GM19351 (cell line): ENCODE data around the gene SHROOM1.

Source experiments
- ATAC-seq: cut with Tn5 transposase; IDR thresholded peaks from one replicate; pipeline ENCODE4 v1.9.1; 2021; ENCODE audit warnings: mild to moderate bottlenecking, moderate library complexity; ENCODE audit not compliant: unreplicated experiment

SHROOM1 gene

DNA sequence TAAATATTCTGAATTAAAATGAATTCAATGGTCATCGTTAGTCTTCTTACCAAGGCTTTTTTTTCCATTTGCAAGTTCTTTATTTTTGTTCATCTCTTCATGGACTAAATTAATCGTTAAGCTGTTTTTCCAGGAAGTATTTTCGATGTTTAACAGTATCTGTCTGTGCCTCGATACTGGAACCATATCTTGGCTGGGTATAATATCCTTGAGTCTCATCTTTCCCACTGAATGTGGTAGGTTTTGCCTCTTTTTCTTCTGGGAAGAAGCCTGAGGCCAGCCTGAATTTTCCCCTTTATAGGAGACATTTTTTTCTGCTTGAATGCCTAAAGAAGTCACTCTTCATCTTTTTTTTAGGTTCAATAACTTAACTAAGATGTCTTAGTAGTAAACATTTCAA lies 49.4 kb downstream of the SHROOM1 start:
- no peak for ATAC-seq

DNA sequence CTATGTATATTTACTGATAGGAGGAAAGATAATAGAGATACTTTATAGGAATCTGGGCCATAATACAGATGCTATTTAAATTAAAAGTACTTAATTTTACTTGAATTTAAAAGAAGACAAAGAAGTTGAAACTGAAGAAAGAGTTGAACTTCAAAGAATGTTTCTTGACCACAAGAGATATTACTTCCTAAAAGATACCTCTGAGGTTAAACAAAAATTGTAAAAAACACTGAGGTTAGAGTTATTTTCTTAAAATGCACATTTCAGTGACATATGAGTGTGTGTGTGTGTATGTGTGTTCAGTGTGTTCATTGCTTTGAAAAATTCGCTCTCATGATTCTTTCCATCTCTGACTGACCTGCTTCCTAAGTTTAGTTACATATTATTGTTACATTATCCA lies 49.9 kb downstream of the SHROOM1 start:
- ATAC-seq, result no peak

- no peak for ATAC-seq
Observed at GRCh38 chr5:132779961-132780360, 50.5 kb downstream of the SHROOM1 start.

DNA sequence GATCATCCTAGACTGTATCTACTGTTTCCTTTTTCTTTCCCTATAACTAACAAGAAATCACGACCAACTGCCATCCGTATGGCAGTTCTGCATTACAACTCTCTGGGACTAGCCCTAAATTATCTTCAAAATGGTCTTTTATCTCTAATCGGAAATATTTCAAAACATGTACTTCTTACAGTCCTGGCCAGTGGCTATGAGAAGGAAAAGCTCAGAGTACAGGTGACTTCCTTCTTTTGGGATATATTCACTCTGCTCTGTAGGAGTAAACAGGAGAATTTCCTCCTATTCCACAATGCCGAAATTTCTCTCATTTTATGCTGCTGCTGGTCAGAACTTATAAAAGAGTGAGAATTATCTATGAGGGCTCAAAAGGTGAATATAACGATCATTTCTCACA lies 51.6 kb downstream of the SHROOM1 start:
- no peak for ATAC-seq

- no peak for ATAC-seq
Observed at GRCh38 chr5:132778129-132778528, 52.3 kb downstream of the SHROOM1 start.

DNA sequence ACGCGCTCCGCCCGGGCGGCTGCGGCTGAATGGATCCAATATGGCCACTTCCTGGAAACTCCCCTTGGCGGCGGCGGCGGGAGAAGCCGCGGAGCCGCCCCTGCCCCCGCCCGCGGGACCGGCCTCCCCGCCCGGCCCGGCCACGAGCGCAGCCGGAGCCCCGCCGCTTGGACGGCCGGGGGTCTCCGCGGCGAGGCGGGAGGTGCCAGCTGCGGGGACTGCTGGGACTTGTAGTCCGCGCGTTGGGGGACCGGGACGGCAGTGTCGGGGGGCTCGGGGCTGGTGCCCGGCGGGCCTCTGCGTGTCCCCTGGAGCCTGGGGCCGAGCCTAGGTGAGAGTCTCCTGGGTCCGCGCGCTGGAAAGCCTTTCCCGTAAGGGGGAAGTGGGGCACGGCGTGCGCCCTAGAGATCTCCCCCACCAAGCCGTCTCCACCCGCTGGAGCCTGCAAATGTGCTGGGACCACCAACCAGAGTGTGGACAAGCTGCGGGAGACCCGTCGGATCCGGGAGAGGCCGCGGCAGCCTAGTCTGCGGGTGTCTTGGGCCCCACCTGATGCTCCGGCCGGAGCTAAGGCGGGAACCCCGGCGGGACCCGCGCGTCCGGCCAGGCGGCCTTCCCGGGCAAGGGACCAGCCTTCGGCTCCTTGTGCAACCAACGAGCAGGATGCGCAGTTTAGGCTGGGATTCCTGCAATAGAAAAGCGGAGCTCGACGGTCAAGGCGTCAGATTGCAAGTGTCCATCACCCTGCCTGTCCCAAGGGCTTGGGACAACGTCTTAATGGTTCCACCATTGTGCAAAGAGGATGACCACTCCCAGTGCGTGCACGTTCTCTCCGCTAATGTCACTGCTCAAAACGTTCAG lies 53.0 kb downstream of the SHROOM1 start, which contains the start of gene SEPTIN8:
Gene SEPTIN8, minus strand, starts transcription at position 31 of the 861 bp plus-strand sequence. CDS start 102 bp downstream, outside the sequence.
- peak; percentile 51 for ATAC-seq

GRCh38 chr5:132776938-132777208 lies 53.6 kb downstream of the SHROOM1 start:
- peak; percentile 35 for ATAC-seq

- ATAC-seq, result peak; percentile 27
Observed at GRCh38 chr5:132776131-132776937, 54.1 kb downstream of the SHROOM1 start.

DNA sequence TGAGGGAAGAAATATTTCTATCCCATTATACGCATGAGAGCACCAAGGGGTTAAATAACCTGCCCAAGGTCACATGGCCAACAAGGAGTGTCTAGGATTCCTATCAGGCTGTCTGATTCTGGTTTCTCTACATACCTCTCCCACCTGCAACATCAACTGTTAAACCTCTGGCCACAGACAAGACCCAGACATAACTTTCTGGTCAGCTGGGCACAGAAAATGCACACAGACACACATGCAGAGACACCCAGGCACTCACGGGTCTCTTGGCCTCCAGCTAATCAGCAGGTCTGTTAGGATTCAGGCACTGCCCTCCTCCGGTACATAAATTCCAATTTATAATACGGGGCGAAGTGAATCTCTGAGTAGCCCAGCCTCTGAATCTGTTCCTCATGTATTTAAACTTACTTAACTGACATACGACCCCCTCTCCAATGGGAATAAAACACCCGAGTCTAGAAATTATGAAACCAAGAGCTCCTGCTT lies 54.9 kb downstream of the SHROOM1 start:
- no peak for ATAC-seq

DNA sequence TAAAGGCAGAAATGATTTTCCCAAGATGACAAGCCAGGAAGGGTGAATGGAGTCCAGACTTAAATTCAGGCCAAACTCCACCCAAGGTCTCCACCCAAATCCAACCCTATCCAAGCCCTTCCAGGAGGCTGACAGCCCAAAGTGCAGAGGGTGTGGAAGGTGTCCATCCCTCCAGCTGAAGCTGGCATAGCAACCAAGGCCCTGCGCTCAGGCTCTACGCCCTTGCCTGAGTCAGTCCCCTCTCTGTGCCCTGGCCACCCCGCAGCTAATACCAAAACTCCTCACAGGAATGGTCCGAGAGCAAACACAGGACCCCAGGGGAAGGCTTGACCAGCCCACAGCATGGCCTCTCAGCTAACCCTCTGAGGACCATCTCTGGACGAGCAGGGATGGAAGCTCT lies 55.6 kb downstream of the SHROOM1 start:
- no peak for ATAC-seq

DNA sequence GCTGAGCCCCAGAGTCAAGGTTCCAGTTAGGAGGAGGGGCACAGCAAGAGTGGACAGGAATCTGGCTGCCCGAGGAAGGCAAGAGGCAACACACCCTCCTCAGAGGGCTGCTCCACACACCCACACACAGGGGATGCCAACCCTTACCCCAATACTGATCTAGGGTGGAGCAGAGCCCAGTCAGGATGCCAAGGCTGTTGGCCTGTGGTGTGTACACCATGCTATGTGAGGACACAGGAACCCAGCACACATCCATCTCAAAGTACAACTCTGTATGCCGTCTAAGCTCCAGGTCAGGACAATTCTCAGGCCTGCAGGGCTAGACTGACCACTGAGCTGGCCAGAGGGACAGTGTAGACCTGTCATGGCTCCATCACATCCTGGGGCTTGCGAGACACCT lies 56.0 kb downstream of the SHROOM1 start:
- ATAC-seq, result no peak

DNA sequence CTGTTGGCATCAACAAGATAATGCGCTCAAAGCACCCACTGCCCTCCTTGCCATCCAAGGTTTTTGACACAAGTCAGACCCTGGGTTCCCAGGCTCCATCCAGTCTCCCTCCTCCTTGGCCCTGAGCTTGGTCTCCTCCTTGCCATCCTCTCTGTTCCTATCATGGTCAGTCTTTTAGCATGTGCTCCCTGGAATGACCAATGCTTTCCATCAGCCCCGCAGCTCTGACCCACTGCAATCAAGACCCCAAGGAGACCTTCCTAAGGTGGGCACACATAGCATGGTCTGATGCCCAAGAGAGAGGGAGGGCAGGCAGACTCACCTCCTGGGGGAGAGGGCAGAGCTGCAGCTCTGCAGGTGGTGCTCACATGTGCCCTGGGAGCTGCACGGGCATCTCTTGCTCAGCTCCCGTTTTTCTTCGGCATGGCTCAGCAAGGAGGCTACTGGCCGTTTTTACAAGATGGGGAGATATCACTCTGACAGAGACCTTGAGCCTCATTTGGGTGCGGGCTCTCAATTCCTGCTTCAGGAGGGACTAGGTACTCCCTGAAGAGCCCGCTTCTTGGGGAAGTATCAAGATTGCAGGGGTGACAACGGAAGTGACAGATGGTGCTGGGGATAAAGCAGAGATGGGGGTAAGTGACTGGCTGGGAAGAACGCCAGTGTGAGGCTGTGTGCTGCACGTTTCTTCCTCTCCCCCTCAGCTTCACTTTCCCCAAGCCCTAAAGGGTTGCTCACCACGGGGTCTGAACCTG lies 56.7 kb downstream of the SHROOM1 start:
- no peak for ATAC-seq

- no peak for ATAC-seq
Observed at GRCh38 chr5:132773114-132773513, 57.3 kb downstream of the SHROOM1 start.

DNA sequence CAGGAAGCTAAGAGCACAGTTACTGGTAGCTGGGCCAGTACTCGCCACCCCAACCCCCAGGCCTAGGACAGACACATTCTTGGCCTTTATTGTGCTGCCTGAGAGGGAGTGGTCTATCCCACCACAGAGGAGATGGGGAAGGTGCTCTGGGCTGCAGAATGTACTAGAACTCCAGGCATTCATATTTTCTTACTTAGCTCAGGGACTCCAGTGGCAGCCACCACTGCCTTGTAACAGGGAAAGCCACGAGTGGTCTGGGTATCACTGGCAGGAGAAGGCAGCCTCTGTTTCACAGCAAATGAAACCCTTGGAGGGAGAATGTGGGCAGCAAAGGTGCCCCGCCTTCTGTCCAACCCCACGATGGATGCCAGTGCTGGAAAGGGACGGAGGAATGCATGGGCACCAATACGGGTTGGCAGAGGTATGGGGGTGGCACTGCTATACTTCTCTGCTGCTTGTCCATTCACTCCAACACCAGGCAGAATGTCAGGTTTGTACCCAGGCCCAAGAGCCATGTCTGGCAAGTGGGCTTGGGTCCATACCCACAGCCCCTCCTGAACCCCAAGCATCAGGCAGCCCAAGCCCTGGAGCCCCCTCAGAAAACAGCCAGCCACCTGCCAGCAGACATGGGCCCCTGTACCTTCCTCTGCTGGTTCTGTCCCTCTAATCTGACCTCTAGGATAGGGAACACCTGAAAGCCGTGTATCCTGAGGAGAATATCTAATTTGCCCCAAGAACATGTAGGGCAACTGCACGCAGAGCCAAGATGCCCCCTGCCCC lies 58.0 kb downstream of the SHROOM1 start:
- no peak for ATAC-seq
